HG03575 (cell line): ENCODE data around the gene OSBPL8.
"Not testable (repeated sequence)": the region's sequence is repeated elsewhere in the genome, so short reads cannot be mapped to it uniquely, and the experiment has no call there.

Experiments
- ATAC-seq: cut with Tn5 transposase; IDR thresholded peaks from one replicate; pipeline ENCODE4 v1.9.1; 2021; ENCODE audit not compliant: unreplicated experiment, insufficient number of reproducible peaks, low FRiP score; ENCODE audit errors: extremely low read depth

The OSBPL8 gene

DNA sequence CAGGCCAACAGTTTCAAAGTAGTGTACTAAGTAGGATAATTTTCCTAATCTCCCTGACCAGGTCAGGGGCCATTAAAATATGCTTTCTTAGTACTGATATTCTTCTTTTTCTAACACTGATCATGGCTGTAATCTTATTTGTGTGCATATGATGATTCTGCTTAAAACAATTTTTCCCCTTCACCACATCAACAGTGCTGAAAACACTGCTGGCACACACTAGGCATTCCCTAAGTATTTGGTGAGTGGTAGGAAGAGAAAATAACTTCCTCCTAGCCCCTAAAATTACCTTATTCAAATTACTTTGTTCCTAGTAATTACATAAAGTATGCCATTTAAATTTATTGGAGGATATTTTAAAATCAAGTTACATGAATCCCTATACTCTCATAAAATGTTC is 161.5 kb downstream of the OSBPL8 start:
- no peak for ATAC-seq

DNA sequence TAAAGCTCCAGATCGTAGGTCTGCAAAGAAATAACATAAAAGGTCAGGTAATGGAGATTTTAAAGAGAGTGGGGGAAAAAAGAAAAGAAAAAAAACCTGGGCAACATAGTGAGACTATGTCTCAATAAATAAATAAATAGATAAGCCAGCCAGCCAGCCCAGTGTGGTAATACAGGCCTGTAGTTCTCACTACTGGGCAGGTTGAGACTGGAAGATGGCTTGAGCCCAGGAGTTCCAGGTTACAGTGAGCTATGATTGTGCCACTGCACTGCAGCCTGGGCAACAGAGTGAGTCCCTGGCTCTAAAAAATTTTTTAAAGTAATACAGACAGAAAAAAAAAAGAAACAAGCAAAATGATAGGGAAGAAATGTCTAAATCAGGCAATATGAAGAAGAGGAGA is 168.1 kb downstream of the OSBPL8 start:
- ATAC-seq, result no peak

GRCh38 chr12:76387614-76388013 is 172.0 kb downstream of the OSBPL8 start:
- no peak for ATAC-seq

GRCh38 chr12:76384560-76384959 is 175.0 kb downstream of the OSBPL8 start:
- ATAC-seq, result no peak

DNA sequence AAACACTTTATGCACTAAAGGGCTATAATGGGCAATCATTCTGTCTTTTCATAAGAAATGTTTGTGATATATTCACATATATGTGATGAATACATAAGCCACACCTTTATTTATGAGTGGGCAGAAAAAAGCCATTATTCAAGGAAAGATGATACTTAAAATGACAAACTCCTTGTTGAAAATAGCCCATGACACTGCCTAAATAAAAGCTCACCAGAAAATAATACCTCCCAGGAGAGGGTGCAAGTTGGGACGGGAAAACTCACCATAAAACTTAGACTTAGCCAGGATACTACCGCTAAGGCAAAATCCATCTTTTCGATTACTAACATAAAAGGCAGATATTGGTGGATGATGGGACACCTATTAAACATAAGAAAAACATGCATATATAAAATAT is 175.6 kb downstream of the OSBPL8 start:
- no peak for ATAC-seq

- no peak for ATAC-seq
Observed at GRCh38 chr12:76379261-76379660, 180.3 kb downstream of the OSBPL8 start.

DNA sequence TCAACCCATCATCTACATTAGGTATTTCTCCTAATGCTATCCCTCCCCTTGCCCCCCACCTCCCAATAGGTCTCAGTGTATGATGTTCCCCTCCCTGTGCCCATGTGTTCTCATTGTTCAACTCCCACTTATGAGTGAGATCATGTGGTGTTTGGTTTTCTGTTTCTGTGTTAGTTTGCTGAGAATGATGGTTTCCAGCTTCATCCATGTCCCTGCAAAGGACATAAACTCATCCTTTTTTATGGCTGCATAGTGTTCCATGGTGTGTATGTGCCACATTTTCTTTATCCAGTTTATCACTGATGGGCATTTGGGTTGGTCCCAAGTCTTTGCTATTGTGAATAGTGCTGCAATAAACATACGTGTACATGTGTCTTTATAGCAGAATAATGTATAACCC is 182.7 kb downstream of the OSBPL8 start:
- not testable (repeated sequence) for ATAC-seq

DNA sequence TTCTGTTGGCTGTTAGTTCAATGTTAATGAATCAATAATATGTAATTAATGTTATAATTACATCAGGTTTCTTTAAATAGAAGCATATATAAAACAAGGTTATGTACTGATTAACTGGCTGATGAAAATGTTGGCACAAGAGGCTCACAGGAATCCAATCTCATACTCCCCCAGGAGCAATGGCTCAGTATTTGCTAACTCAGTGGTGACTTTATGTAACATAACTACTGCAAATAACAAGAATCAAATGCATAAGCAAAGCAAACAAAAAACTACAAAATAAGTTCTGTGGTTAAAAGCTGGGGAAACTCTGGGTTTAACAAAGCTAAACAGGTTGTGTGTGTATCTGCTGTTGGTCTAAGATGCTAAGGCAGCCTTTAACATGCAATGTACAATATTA is 183.6 kb downstream of the OSBPL8 start:
- no peak for ATAC-seq

DNA sequence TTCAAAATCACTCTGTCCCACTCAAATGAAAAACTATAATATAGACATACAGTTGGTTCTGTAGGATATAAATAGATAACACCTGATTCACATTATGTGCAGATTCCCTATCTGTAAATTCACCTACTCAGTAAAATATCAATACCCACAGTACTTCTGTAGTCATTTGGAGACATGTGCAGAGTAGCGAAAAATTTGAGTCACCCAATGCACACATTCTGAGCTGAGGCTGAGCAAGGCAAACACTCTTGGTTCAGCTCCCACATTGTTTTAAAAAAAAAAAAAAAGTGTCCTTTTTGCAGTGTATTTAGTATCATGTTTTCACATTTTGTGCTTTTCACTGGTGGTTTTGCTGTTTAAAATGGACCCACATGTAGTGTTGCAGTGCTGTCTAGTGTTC is 184.1 kb downstream of the OSBPL8 start:
- ATAC-seq, result no peak

GRCh38 chr12:76374386-76375020 is 185.1 kb downstream of the OSBPL8 start:
- no peak for ATAC-seq

GRCh38 chr12:76368230-76368629 is 191.3 kb downstream of the OSBPL8 start:
- no peak for ATAC-seq

- no peak for ATAC-seq
Observed at GRCh38 chr12:76366163-76366562, 193.4 kb downstream of the OSBPL8 start.

DNA sequence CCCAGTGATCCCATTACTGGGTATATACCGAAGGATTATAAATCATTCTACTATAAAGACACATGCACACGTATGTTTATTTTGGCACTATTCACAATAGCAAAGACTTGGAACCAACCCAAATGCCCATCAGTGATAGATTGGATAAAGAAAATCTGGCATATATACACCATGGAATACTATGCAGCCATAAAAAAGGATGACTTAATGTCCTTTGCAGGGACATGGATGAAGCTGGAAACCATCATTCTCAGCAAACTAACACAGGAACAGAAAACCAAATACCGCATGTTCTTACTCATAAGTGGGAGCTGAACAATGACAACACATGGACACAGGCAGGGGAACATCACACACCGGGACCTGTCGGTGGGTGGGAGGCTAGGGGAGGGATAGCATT is 195.4 kb downstream of the OSBPL8 start:
- ATAC-seq, result not testable (repeated sequence)

DNA sequence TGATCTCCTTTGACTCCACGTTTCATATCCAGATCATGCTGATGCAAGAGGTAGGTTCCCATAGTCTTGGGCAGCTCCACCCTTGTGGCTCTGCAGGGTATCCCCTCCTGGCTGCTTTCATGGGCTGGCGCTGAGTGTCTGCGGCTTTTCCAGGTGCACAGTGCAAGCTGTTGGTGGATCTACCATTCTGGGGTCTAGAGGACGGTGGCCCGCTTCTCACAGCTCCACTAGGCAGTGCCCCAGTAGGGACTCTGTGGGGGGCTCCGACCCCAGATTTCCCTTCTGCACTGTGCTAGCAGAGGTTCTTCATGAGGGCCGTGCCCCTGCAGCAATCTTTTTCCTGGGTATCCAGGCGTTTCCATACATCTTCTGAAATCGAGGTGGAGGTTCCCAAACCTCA is 199.3 kb downstream of the OSBPL8 start:
- no peak for ATAC-seq

DNA sequence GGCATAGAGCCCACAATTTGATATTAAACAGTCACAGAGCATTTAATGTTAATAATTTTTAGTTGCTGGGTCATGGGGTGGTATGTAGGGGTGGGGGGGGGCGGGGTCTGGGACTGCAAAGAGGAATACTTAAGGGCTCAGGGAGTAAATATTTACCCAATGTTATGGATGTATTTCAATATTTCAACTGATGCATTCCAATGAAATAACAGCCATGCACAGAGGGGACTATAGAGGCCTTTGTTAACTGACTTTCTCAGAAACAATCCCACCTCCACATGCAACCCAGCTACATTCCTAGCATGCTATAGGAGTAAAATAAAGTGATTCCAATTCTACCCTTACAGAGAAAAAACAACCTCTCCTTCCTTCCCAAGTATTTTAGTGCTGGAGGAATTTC is 203.5 kb downstream of the OSBPL8 start:
- no peak for ATAC-seq

DNA sequence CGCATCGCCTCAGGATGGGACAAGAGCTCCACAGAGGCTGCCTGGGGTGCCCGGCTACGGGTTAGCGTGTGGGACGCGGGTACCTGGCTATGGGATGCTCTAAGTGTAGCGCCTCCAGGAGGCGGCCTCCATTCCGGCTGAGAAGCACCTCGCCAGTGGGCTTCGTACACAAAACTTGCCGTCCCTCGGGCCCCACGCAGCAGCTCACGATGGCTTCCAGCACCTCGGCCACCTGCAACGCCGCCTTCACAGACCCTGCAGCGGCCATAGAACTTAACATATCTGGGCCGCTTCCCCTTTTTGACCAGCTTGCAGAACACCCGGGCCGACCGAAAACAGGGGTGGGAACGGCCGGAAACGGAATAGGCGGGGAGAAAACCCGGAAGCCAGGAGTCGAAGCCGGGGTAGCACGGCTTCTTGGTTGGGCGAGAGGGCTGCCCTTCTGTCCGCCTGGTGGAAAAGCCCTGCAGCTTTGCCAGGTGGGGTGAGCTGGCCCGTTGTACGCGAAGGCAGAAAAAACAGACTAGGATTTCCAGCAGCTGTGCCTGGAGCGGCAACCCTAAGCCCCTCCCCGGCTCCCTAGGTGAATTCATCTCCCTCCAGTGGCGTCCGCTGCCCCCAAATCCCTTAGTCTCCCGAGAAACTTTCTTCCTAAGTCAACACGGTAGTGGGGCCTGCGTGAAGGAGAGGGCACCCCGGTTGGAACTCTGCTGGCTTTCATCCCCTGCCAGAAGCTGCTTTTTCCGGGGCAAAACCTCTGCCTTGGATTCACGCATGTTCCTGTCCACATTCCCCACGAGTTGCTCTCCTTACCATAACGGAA is 211.3 kb downstream of the OSBPL8 start, which contains the start of gene BBS10:
Gene BBS10 (minus strand): TSS at position 337 of the 823 bp plus-strand sequence. CDS start 57 bp downstream, at position 280.
- ATAC-seq, result peak; percentile 77

DNA sequence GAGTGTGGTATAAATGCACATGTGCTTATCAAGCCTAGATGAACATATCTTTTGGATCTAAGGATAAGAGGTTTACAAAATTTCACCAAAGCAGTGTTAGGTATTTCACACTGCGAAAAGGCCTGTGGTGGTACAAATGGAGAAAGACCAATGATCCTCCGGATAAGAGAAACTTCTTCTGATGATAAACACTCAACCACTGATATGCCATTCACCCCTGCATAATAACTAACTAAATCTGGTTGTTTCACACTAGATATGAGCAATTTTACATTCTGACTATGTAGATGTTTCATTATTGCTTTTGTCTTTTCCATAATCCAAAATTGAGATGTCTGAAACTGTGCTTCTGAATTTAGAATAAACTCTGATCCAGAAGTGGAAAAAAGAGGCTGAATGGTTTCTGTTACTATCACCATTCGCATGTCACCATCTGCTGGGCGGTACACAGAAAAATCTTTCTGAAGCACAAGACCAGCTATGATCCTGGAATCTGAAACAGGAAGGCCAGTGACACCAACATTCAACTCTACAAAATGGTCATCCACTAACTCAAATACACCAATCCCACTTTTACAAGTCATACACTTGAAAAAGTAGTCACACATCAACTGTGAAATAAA is 212.7 kb downstream of the OSBPL8 start:
- ATAC-seq, result no peak

DNA sequence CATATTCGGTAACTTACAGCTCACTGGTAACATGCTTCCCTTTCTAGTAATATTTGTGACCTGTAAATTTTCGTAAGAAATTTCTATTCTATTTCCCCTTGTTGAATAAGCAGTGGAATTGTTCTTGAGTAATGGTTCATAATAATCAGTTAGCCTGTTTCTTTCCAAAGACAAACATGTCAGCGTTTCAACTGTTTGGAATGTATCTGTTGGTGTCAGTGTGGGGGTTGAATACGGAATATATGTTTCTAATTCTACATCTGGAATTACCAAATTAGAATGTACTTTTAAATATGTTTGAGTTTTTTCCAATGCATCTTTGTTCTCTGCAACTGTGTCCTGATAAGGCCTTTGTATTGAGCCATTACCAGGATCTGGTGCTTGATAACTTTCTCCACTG is 213.3 kb downstream of the OSBPL8 start:
- ATAC-seq, result no peak

DNA sequence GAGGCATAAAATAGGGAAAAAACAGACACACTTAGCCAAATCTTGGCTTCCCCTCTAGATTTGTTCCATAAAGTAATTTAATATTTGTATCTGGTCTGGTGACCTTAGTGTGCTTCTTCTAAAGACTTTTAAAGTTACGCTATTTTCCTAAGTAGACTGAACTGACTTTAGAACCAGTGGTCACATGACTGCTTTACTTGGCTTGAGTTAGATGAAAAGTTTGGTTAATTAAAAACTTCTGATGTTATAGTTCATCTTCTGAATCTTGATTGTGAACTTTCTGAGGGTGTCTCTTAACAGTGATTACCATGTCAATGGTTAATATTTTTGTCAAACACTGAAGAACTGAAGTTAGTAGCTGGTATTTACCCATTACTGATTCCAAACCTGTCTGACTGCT is 214.0 kb downstream of the OSBPL8 start:
- ATAC-seq, result no peak

DNA sequence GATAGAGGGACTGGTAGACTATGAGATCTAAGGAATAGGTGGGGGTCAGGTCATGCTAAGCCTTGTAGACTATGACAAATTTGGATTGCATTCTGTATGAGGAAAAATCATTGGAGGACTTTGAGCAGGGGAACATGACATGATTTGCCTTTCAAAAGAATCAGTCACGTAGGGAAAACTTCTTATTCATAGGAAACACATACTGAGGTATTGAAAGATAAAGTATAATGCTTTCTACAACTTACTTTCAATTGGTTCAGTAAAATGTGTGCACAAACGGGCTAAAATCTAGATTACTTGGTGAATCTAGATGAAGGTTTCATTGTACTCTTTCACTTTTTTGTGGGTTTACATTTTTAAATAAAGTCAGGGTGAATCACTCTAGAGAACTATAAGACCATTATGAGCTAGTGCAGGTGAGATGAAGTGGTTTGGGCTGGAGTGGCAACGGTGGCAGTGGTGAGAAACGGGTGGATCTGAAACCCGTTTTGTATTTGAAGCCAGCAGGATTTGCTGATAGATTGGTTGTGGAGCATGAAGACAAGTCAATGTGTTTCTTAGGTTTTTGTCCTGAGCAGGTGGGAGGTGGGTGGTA is 218.0 kb downstream of the OSBPL8 start:
- ATAC-seq, result no peak
